Colonic mucosa (tissue), 4 donors: ENCODE data around the gene CFAP74. TPM values are rescaled to one million over a fixed set of nuclear protein-coding genes. Genes with fewer than 3 reads are reported as not detected.

Source experiments
- DNase-seq: peaks from one replicate; pipeline ENCODE4 v3.0.0-alpha.2; 2020
- H3K27ac ChIP-seq: fragments of 200-600 bp; one replicate; pipeline ENCODE4 v1.8.0; 2021
- H3K27me3 ChIP-seq: fragments of 200-600 bp; one replicate; pipeline ENCODE4 v1.8.0; 2021
- H3K36me3 ChIP-seq: fragments of 200-600 bp; one replicate; pipeline ENCODE4 v1.8.0; 2021
- H3K4me1 ChIP-seq: fragments of 200-600 bp; one replicate; pipeline ENCODE4 v1.8.0; 2021; ENCODE audit warnings: mild to moderate bottlenecking
- H3K4me3 ChIP-seq: fragments of 200-600 bp; one replicate; pipeline ENCODE4 v1.8.0; 2021
- H3K9ac ChIP-seq, 2 donors: one replicate each; pipeline ENCODE4 v1.7.0; 2013; ENCODE audit warnings: control low read depth in 2 of 2, low read depth in 2 of 2, low read length in 2 of 2
- H3K9me3 ChIP-seq: fragments of 200-600 bp; one replicate; pipeline ENCODE4 v1.8.0; 2021
- CTCF ChIP-seq: fragments of 200-600 bp; IDR thresholded peaks from one replicate; pipeline ENCODE4 v1.8.0; 2022; ENCODE audit warnings: antibody characterized with exemption, mild to moderate bottlenecking
- intact Hi-C: fragments of 100-400 bp; cut with DNase I; formaldehyde crosslinking; loops from one replicate; pipeline ENCODE4 v1.14.1; 2022
- total RNA-seq, 2 donors: library from RNA; stranded (reverse); fragmentation: NEBNext Ultra II Directional in 1 of 2; extraction: Animal tissue kit (Norgen Biotek cat#: 25700) in 1 of 2; gene quantifications; one replicate each; pipeline ENCODE4 v1.2.1, GENCODE V29; 2021
- donor health status: healthy.
- donor health status: DM: no; HTN: no; CAD: no.
- donor health status: DM: no; HTN: no; CAD: no.

The CFAP74 gene
- total RNA-seq, 2 donors from 2014 or later, result 0.10 to 0.16 TPM

GRCh38 chr1:1873186-1873585 lies 130.4 kb downstream of the CFAP74 start:
- no peak for TF ChIP-seq CTCF
- H3K4me1 ChIP-seq, result peaks cover 14% of the 10 kb centered on the region
- H3K27ac ChIP-seq, result no peak overlapping the region
- no peaks in the 10 kb centered on the region for H3K9me3 ChIP-seq
- DNase-seq, result peak; percentile 81
- H3K9ac ChIP-seq, result no peak overlapping the region
- H3K27me3 ChIP-seq, result no peaks in the 10 kb centered on the region
- intact Hi-C loops, result no loop called here
- H3K36me3 ChIP-seq, result no peaks in the 10 kb centered on the region
- H3K4me3 ChIP-seq, result no peak overlapping the region

GRCh38 chr1:1872329-1872994 lies 131.1 kb downstream of the CFAP74 start:
- H3K27ac ChIP-seq, result no peak overlapping the region
- H3K9me3 ChIP-seq, result no peaks in the 10 kb centered on the region
- H3K4me1 ChIP-seq, result peaks cover 14% of the 10 kb centered on the region
- intact Hi-C loops, result no loop called here
- DNase-seq, result no peak
- H3K27me3 ChIP-seq, result no peaks in the 10 kb centered on the region
- no peak overlapping the region for H3K9ac ChIP-seq
- TF ChIP-seq CTCF, result no peak
- H3K36me3 ChIP-seq, result no peaks in the 10 kb centered on the region
- no peak overlapping the region for H3K4me3 ChIP-seq

Other genes starting within 250 kb of the CFAP74 start
- 100 to 1,000 TPM; 122 to 146 TPM for gene NADK, start 225.3 kb downstream of the CFAP74 start, total RNA-seq
- 100 to 1,000 TPM; 281 to 367 TPM for gene GNB1, start 112.7 kb downstream of the CFAP74 start, total RNA-seq
- gene CALML6, start 88.5 kb downstream of the CFAP74 start, total RNA-seq, result under 1 TPM in 1 of 2 donors, not detected in 1; 0.17 TPM
- gene TMEM52, start 84.5 kb downstream of the CFAP74 start, total RNA-seq, result 1 to 10 TPM; 3.5 to 9.8 TPM
- gene GABRD, start 15.6 kb upstream of the CFAP74 start, total RNA-seq, result under 1 TPM; 0.15 to 0.21 TPM
- gene PRKCZ, start 46.6 kb upstream of the CFAP74 start, total RNA-seq, result 10 to 100 TPM; 50.4 to 72.2 TPM
- gene FAAP20, start 191.0 kb upstream of the CFAP74 start, total RNA-seq, result 10 to 100 TPM; 29.9 to 53.7 TPM
- 10 to 100 TPM; 31.0 to 36.1 TPM for gene SKI, start 224.5 kb upstream of the CFAP74 start, total RNA-seq